IPS DF 19.7 (cell line): ENCODE data around the gene TEX29.

Experiments used
- DNase-seq: peaks from one replicate; pipeline ENCODE4 v3.0.0-alpha.2; 2013; ENCODE audit warnings: low read depth, low spot score

The TEX29 gene

GRCh38 chr13:111367340-111367739 lies 46.9 kb downstream of the TEX29 start:
- DNase-seq = no peak

- DNase-seq = no peak
These were observed 47.6 kb downstream of the TEX29 start for GRCh38 chr13:111368091-111368490.

- DNase-seq = no peak
These were observed 49.7 kb downstream of the TEX29 start for GRCh38 chr13:111370147-111370546.

GRCh38 chr13:111370570-111371535 lies 50.4 kb downstream of the TEX29 start:
- no peak for DNase-seq

DNA sequence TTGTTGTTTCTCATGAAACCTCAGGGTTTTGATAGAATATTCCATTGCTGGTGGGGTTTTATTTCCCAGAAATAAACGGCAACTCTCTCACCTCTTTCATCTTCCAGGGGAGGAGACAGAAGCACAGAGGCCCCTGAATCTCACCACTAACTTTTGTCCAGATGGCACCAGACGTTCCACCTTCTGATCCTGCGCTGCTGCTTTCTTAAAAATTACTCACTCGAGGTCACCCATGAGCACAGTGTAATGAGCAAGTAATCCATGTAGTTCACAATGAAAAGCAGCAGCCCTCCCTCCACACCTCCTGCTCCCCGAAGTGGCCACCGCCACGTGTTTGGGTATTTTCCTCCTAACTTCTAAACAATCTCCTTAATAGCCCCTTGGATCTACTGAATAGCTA lies 51.3 kb downstream of the TEX29 start:
- no peak for DNase-seq

GRCh38 chr13:111372651-111373425 lies 52.4 kb downstream of the TEX29 start:
- DNase-seq = no peak

DNA sequence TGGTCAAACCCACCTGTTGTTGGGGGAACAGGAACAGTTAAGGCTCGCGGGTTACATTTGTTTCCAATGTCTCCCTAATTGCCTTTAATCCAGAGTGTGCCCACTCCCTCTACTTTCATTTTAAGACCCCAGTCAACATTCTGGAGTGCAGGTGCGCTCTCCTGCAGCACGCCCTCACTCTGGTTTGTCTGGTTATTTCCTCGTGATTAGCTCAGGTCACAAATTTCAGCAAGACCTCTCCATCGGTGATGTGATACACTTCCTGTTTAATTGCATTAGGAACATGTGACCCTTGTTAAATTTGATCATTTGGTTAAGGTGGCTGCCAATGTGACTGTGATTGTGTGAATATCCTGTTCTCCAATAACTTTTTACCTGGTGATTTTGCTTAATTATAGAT lies 53.0 kb downstream of the TEX29 start:
- DNase-seq = no peak

GRCh38 chr13:111380431-111380830 lies 60.0 kb downstream of the TEX29 start:
- DNase-seq = no peak

DNA sequence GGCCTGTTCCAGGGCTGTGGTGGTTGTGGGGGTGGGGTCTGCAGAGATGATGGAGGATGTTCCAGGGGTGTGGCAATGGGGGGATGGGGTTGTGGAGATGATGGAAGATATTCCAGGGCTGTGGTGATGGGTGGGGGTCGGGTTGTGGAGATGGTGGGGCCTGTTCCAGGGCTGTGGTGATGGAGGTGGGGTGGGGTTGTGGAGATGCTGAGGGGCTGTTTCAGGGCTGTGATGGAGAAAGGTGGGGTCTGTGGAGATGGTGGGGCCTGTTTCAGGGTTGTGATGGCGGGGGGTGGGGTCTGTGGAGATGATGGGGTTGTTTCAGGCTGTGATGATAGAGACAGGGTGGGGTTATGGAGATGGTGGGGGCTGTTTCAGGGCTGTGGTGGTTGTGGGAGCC lies 62.0 kb downstream of the TEX29 start:
- no peak for DNase-seq

DNA sequence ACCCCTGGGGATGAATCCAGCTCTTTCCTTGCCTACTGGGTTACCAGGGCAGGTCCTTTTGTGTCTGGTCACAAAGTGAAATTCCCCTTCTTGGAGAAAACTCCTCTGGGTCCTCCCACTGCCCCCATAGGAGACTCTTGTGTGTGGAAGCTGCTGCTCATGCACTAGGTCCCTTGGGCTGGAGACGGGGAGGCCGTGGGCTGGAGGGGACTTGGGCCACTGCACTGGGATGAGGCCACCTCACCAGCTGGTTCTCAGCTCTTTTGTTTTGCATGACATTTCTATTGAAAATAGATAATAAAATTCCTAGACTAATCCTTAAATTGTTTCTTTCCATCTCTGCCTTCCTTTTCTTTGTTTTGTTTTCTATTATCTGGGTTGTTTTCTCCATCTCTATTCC lies 62.4 kb downstream of the TEX29 start:
- DNase-seq = no peak

DNA sequence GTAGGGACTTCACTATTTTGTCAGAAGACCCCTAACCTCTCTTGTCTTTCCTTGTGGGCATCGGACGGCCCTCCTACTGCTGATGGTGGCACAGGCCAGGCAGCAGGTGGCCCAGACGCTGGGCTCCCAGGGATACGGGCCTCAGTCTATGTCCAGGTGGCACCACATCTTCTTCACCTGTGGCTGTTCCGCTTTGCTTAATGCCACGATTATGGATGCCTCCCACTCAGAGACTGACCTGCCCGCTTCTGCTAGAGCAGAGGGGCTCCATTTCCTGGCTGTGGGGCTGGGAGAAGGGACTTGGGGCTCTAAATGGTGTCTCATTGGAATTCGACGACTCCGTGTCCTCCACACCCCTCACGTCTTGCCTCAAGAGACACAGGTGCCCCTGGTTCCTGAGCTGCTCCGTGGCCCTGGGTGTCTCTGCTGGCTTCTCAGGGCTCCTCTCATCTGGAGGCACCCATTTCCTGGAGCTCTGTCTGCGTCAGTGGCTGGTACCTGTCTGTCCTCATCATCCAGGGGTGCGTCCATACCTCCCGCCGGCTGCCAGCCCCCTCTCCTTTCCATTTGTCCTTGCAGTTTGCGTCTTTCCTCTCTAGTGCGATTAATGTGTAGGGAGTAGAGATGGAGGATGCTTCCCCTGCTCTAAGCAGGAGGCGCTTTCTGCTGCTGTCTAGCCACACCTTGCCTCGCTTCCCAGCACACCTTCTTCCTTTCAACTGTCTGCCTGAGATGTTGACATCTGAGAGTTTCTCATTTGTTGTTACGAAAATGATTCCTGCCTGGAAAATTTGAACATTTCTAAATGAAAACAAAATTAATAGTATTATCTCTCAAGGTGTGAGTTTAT lies 63.4 kb downstream of the TEX29 start:
- DNase-seq = no peak

- no peak for DNase-seq
These were observed 64.2 kb downstream of the TEX29 start for GRCh38 chr13:111384441-111385182.

DNA sequence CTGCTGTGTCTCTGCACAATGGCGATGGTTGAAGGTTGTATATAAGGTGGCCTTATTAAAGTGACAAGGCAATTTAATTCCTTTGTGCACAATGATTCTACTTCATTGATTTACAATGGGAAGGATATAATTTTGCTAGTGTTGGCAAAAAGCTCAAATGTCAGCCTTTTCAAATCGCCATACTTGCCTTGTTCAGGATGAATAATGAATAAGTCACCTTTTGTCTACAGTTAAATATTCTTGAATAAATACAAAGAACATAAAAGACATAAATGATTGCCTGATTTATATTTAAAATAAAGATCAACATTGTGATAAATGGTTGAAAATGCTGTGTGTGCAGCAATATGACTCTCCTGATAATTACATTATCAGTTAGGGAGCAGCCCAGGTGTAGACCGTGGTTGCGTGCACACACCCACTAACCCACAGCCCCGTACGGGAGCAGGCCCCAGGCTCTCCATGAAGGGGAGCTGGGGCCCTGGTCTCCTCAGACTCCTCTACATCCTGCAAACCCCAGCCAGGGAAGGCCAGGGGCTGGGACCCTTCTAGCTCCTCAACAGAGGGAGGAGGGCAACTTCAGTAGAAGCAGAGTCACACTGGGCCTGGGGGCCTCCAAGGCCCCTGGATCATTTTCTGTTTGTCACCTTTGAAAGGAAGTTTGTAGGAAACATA lies 64.9 kb downstream of the TEX29 start:
- no peak for DNase-seq

DNA sequence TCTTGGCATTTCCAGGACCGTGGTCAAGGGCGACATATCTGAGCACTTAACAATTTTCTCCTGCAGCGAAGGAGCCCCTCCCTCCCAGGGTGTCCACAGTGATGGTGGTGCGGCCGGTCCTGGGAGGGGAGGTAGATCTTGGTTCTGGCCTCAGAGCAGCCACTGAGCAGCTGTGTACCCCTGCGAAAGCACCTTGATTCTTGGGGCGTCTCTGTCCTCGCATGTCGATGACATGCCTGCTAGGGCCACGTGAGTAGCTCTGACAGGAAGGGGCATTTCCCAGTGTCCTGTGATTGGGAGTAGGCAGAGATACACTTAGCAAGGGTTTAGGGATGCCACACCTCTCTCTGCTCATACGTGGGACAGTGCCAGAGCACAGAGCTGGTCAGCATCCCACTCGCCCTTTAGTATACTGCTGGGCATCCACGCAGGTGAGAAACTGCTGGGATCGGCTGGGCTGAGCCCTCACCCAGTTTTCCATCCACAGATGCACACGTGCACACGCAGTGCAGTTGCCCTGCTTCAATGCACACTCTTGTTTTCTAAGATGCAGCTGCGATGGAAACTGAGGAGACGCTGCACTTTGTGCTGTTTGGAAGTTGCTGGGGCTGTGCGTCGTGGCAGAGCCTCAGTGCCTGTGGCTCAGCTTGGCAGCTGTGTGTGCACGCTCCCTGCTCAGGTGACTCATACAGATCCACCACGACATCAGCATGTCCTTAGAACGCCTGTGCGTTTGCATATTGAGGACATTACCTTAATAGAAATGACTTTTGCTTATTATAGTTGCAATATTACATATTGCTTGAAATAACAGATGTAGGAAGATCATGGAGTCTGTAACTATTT lies 66.8 kb downstream of the TEX29 start:
- DNase-seq = no peak

DNA sequence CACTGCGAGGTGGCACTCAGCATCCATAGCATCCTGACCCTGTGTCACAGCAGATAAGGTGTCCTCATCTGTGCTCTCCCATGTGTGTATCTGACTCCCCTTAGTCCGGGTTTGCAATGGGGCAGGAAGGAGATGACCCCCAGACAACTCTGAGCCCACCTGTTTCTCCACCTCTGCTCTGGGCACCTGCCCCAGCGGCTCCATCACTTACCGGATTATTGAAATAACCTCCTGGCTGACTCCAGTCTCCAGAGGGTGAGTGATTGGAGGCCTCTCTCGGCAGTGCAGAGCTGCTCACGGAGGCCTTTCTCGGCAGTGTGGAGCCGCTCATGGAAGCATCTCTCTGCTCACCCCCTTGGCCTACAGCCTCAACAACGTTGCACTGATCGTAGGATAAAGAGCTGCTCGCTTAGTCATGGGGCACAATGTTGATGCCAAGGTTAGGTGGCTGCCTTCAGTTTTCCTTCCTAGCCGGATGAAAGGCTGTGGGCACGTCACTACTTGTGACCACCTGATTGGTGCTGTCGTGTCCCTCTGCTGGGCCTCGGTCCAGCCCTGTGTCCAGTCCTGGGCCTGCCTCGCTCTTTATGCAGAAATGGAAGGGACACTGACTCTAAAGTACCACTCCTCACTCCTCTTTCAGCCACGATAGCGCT lies 67.6 kb downstream of the TEX29 start:
- DNase-seq = no peak

GRCh38 chr13:111388851-111389500 lies 68.5 kb downstream of the TEX29 start:
- DNase-seq = no peak

- no peak for DNase-seq
These were observed 69.4 kb downstream of the TEX29 start for GRCh38 chr13:111389621-111390521.
